PC-9 (cell line): ENCODE results near the gene AFAP1.

Experiments
- EZH2 ChIP-seq: fragments of 200-600 bp; sonication (generic); IDR thresholded peaks from 2 replicates; pipeline ENCODE4 v1.8.0; 2017; ENCODE audit warnings: antibody characterized with exemption, low read depth
- TF ChIP-seq, protein P1 (sequence below): fragments of 200-600 bp; sonication (generic); conservative IDR thresholded peaks from 2 replicates; pipeline ENCODE4 v1.6.1; 2017; ENCODE audit warnings: mixed run types, antibody characterized with exemption, mild to moderate bottlenecking, moderate library complexity

DNA sequence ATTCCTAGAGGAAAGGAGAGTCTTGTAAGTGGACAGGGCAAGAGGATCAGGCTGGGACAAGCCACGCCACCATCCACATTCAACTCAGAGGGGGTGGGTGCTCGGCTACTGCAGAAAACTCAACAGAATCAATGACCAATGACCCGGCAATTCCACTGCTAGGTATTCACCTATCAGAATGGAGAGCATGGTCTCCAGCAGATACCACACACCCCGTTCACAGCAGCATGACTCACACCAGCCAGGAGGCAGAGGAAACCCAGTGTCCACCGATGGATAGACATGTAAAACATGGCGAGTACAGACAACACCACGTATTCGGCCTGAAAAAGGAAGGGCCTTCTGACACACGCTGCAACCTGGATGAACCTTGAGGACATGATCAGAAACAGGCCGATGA lies 175.9 kb downstream of the AFAP1 start:
- TF ChIP-seq, protein P1, sequence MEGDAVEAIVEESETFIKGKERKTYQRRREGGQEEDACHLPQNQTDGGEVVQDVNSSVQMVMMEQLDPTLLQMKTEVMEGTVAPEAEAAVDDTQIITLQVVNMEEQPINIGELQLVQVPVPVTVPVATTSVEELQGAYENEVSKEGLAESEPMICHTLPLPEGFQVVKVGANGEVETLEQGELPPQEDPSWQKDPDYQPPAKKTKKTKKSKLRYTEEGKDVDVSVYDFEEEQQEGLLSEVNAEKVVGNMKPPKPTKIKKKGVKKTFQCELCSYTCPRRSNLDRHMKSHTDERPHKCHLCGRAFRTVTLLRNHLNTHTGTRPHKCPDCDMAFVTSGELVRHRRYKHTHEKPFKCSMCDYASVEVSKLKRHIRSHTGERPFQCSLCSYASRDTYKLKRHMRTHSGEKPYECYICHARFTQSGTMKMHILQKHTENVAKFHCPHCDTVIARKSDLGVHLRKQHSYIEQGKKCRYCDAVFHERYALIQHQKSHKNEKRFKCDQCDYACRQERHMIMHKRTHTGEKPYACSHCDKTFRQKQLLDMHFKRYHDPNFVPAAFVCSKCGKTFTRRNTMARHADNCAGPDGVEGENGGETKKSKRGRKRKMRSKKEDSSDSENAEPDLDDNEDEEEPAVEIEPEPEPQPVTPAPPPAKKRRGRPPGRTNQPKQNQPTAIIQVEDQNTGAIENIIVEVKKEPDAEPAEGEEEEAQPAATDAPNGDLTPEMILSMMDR, result no peak
- no peak for TF ChIP-seq EZH2
